H4 (cell line): Measurements from ENCODE around the gene SMAD6. TPM values are rescaled to one million over a fixed set of nuclear protein-coding genes. Genes with fewer than 3 reads are reported as not detected.
A peak's percentile ranks its signal among the peaks of the same experiment; 100 is the strongest.

ENCODE experiments used
- DNase-seq: peaks from one replicate; pipeline ENCODE4 v3.0.0-alpha.2; 2015; ENCODE audit warnings: low spot score
- total RNA-seq: library from RNA; depleted of rRNA; stranded (reverse); fragments of >200 nt; shearing (Covaris generic); gene quantifications from 2 replicates; pipeline ENCODE4 v1.2.3, GENCODE V29; 2014

Gene SMAD6
- total RNA-seq, 1 experiment from 2014 or later, result 4.7 TPM

GRCh38 chr15:66775127-66776105, 73.4 kb downstream of the SMAD6 start:
- no peak for DNase-seq

GRCh38 chr15:66777054-66777453, 75.0 kb downstream of the SMAD6 start:
- no peak for DNase-seq

GRCh38 chr15:66777596-66778313, 75.7 kb downstream of the SMAD6 start:
- DNase-seq, result no peak

- no peak for DNase-seq
These were observed 76.3 kb downstream of the SMAD6 start for GRCh38 chr15:66778314-66778665.

- DNase-seq, result no peak
These were observed 76.7 kb downstream of the SMAD6 start for GRCh38 chr15:66778716-66779115.

GRCh38 chr15:66779331-66780009, 77.4 kb downstream of the SMAD6 start:
- DNase-seq, result no peak

- peak; percentile 94 for DNase-seq
These were observed 78.3 kb downstream of the SMAD6 start for GRCh38 chr15:66780172-66780972.

- DNase-seq, result no peak
These were observed 79.1 kb downstream of the SMAD6 start for GRCh38 chr15:66780973-66781718.

GRCh38 chr15:66782785-66783184, 80.7 kb downstream of the SMAD6 start:
- no peak for DNase-seq

GRCh38 chr15:66783314-66783713, 81.3 kb downstream of the SMAD6 start:
- no peak for DNase-seq

- no peak for DNase-seq
These were observed 81.7 kb downstream of the SMAD6 start for GRCh38 chr15:66783725-66784124.

GRCh38 chr15:66784174-66784573, 82.1 kb downstream of the SMAD6 start:
- no peak for DNase-seq

- DNase-seq, result peak; percentile 62
These were observed 83.6 kb downstream of the SMAD6 start for GRCh38 chr15:66785637-66786036.

- DNase-seq, result no peak
These were observed 84.2 kb downstream of the SMAD6 start for GRCh38 chr15:66786222-66786621.

- DNase-seq, result no peak
These were observed 84.9 kb downstream of the SMAD6 start for GRCh38 chr15:66786708-66787488.

- DNase-seq, result no peak
These were observed 85.4 kb downstream of the SMAD6 start for GRCh38 chr15:66787489-66787871.

GRCh38 chr15:66788024-66788423, 86.0 kb downstream of the SMAD6 start:
- DNase-seq, result no peak

GRCh38 chr15:66789029-66790025, 87.3 kb downstream of the SMAD6 start:
- DNase-seq, result peak; percentile 53

- DNase-seq, result no peak
These were observed 93.8 kb downstream of the SMAD6 start for GRCh38 chr15:66795851-66796250.
